ENCODE data around the gene ARFIP2. TPM values are rescaled to one million over a fixed set of nuclear protein-coding genes. Genes with fewer than 3 reads are reported as not detected.

The ARFIP2 gene
- total RNA-seq, 1 experiment from 2014 or later = 53.1 TPM

- TF ChIP-seq AFF4 (CRISPR knock-in tag; IDR thresholded peaks at IDR 0.05; ENCODE audit: borderline replicate concordance) = no peak
- TF ChIP-seq HMGA2 (CRISPR knock-in tag; IDR thresholded peaks at IDR 0.05) = no peak
- no peak for TF ChIP-seq ZNF671 (CRISPR knock-in tag; IDR thresholded peaks at IDR 0.05)
- 0 out of 2 replicates have a peak, but pooled peaks have one; percentile 23 for TF ChIP-seq NFE2L1 (CRISPR knock-in tag; IDR thresholded peaks at IDR 0.05)
- TF ChIP-seq ZNF425 (CRISPR knock-in tag; conservative IDR thresholded peaks at IDR 0.05) = no peak
- peak; percentile 83 for TF ChIP-seq PRDM15 (CRISPR knock-in tag; IDR thresholded peaks at IDR 0.05)
- TF ChIP-seq FOXP4 (CRISPR knock-in tag; IDR thresholded peaks at IDR 0.05) = no peak
Measured at GRCh38 chr11:6473451-6474412, 7.4 kb downstream of the ARFIP2 start, which contains the start of gene TRIM3 (continued).

GRCh38 chr11:6472934-6473333 is 8.2 kb downstream of the ARFIP2 start:
- Mint-ChIP-seq H3K9me3 (no peaks in the 10 kb centered on the region), H3K27ac (no peak overlapping the region), H3K4me1 (peaks cover 28% of the 10 kb centered on the region), H3K27me3 (ENCODE audit: low read depth) (peaks cover 12% of the 10 kb centered on the region), H3K4me3 (peak overlapping the region; percentile 79), H3K36me3 (peaks cover 11% of the 10 kb centered on the region)
- ChIA-PET CTCF (interaction anchor here (1.0 to 5.4 kb wide), 7 partner anchors 30 to 110 kb away, joined by 3 to 68 read pairs (median 8); partner anchors contain the start of gene APBB1), POLR2A (interaction anchor here (2.0 kb wide), 1 partner anchor 8 kb away, joined by 7 read pairs; the partner anchor contains the start of genes ARFIP2 and TIMM10B)
- DNase-seq (ENCODE audit: low spot score) (no peak), ATAC-seq (no peak)
- no peak for TF ChIP-seq NFE2L1 (CRISPR knock-in tag; IDR thresholded peaks at IDR 0.05)
- no peak for TF ChIP-seq SMAD4 (CRISPR knock-in tag; IDR thresholded peaks at IDR 0.05)
- no peak for TF ChIP-seq MAX (CRISPR knock-in tag; IDR thresholded peaks at IDR 0.05)
- no peak for TF ChIP-seq OVOL2 (CRISPR knock-in tag; IDR thresholded peaks at IDR 0.05; ENCODE audit: borderline replicate concordance)
- no peak for TF ChIP-seq PRDM15 (CRISPR knock-in tag; IDR thresholded peaks at IDR 0.05)
- TF ChIP-seq TCF7 (CRISPR knock-in tag; IDR thresholded peaks at IDR 0.05; ENCODE audit: low read depth) = no peak
- no peak for TF ChIP-seq EMX1 (CRISPR knock-in tag; IDR thresholded peaks at IDR 0.05)
- TF ChIP-seq ZNF416 (CRISPR knock-in tag; IDR thresholded peaks at IDR 0.05) = no peak
